Mesendoderm (in vitro differentiated cells): Measurements from ENCODE around the gene MUC20.
"Not testable (repeated sequence)": the region's sequence is repeated elsewhere in the genome, so short reads cannot be mapped to it uniquely, and the experiment has no call there.

ENCODE experiments used
- DNase-seq: peaks from one replicate; pipeline ENCODE4 v3.0.0; 2013
- H2AK5ac ChIP-seq: 2 replicates; pipeline ENCODE4 v1.6.1; 2013; ENCODE audit warnings: low read length, inconsistent platforms
- H2BK120ac ChIP-seq: 2 replicates; pipeline ENCODE4 v1.6.1; 2013; ENCODE audit warnings: low read depth, mild to moderate bottlenecking, low read length, moderate library complexity, mixed read lengths
- H2BK15ac ChIP-seq: replicated peaks from 2 replicates; pipeline ENCODE4 v1.6.1; 2013; ENCODE audit warnings: low read depth, mild to moderate bottlenecking, moderate library complexity
- H2BK5ac ChIP-seq: 2 replicates; pipeline ENCODE4 v1.6.1; 2013; ENCODE audit warnings: low read length, inconsistent platforms
- H3K18ac ChIP-seq: 2 replicates; pipeline ENCODE4 v1.6.1; 2013; ENCODE audit warnings: mild to moderate bottlenecking, low read length, mixed read lengths
- H3K23ac ChIP-seq: one replicate; pipeline ENCODE4 v1.6.1; 2013; ENCODE audit warnings: low read length
- H3K27ac ChIP-seq: 2 replicates; pipeline ENCODE4 v1.5.1; 2013; ENCODE audit warnings: low read depth, mild to moderate bottlenecking, inconsistent platforms, low read length, moderate library complexity
- H3K27me3 ChIP-seq: 2 replicates; pipeline ENCODE4 v1.6.1; 2013; ENCODE audit warnings: low read length, control low read depth, mild to moderate bottlenecking, inconsistent platforms; ENCODE audit not compliant: insufficient read depth, poor library complexity
- H3K36me3 ChIP-seq: 2 replicates; pipeline ENCODE4 v1.6.1; 2013; ENCODE audit warnings: low read length, inconsistent platforms; ENCODE audit not compliant: control insufficient read depth, insufficient read depth
- H3K4ac ChIP-seq: one replicate; pipeline ENCODE4 v1.6.1; 2013; ENCODE audit warnings: low read depth, mild to moderate bottlenecking, low read length, moderate library complexity
- H3K4me1 ChIP-seq: 2 replicates; pipeline ENCODE4 v1.6.1; 2013; ENCODE audit warnings: low read depth, low read length, inconsistent platforms; ENCODE audit not compliant: control insufficient read depth
- H3K4me2 ChIP-seq: 2 replicates; pipeline ENCODE4 v1.6.1; 2013; ENCODE audit warnings: low read length
- H3K4me3 ChIP-seq: 2 replicates; pipeline ENCODE4 v1.5.1; 2013; ENCODE audit warnings: mild to moderate bottlenecking, low read length
- H3K56ac ChIP-seq: one replicate; pipeline ENCODE4 v1.6.1; 2013; ENCODE audit warnings: low read length
- H3K79me1 ChIP-seq: 2 replicates; pipeline ENCODE4 v1.6.1; 2013; ENCODE audit warnings: low read length, inconsistent platforms
- H3K79me2 ChIP-seq: 2 replicates; pipeline ENCODE4 v1.6.1; 2013; ENCODE audit warnings: mild to moderate bottlenecking, low read length; ENCODE audit not compliant: control insufficient read depth, insufficient read depth
- H3K9ac ChIP-seq: 2 replicates; pipeline ENCODE4 v1.6.1; 2013; ENCODE audit warnings: low read length, inconsistent platforms
- H4K5ac ChIP-seq: one replicate; pipeline ENCODE4 v1.6.1; 2013; ENCODE audit warnings: low read length
- H4K8ac ChIP-seq: one replicate; pipeline ENCODE4 v1.6.1; 2013; ENCODE audit warnings: low read depth, mild to moderate bottlenecking, control low read depth, low read length, moderate library complexity
- WGBS: extraction: QIAGEN DNeasy Blood & Tissue Kit; methylation state at CpG from one replicate; pipeline ENCODE4 v1.1.7; 2013; ENCODE audit warnings: low lambda C conversion rate, missing lambda C conversion rate; ENCODE audit not compliant: insufficient coverage; ENCODE audit errors: extremely low coverage; 5-methylcytosine and 5-hydroxymethylcytosine counted together

MUC20 gene

DNA sequence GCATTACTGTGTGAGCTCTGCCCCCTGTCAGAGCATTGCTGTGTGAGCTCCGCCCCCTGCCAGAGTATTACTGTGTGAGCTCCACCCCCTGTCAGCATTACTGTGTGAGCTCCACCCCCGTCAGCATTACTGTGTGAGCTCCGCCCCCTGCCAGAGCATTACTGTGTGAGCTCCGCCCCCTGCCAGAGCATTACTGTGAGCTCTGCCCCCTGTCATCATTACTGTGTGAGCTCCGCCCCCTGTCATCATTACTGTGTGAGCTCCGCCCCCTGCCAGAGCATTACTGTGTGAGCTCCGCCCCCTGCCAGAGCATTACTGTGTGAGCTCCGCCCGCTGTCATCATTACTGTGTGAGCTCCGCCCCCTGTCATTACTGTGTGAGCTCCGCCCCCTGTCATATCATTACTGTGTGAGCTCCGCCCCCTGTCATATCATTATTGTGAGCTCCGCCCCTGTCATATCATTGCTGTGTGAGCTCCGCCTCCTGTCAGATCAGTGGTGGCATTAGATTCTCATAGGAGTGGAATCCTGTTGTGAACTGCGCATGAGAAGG, 33.5 kb upstream of the MUC20 start:
- not testable (repeated sequence) for H3K27ac ChIP-seq, H3K4ac ChIP-seq, H4K8ac ChIP-seq, H2BK5ac ChIP-seq, H3K27me3 ChIP-seq, H3K23ac ChIP-seq, H3K56ac ChIP-seq, H3K79me2 ChIP-seq, H3K4me1 ChIP-seq, H3K36me3 ChIP-seq, H2BK15ac ChIP-seq, H3K4me2 ChIP-seq, H3K18ac ChIP-seq, H2BK120ac ChIP-seq, H3K4me3 ChIP-seq, H3K79me1 ChIP-seq, H4K5ac ChIP-seq, H3K9ac ChIP-seq, H2AK5ac ChIP-seq
- peak; percentile 61 for DNase-seq
- WGBS, result no CpG with 5 or more reads among the region's 15 CpGs

DNA sequence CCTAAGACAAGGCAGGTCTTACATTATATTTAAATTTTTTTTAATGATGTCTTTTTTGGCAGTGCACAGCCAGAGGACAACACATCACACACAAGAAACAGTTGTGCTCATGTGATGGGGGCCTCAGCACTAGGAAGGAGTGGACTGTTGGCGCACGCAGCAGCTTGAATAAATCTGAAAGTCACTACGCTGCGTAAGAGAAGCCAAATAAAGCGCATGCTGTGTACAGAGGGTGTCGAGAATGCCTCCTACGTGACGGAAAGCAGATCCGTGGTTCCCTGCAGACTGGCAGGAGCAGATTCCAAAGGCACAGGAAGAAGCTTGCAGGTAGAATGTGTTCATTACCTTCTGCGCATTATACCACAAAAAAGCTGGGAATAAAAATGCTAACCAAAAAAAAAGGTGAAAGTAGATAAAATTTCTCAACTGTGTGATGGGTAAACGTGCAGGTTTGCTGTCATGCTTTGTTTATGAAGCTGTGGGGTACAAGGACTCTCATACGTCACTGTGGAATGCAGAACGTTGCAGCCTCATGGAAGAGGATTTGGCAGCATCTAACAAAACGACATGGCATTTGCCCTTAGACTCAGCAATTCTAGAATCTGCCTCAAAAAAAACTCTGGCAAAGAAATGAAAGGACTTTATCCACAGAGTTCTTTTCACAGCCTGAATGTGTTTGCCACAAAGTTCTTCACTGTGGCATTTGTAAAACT, 32.2 kb upstream of the MUC20 start:
- H3K4ac ChIP-seq, H2BK5ac ChIP-seq, H3K4me3 ChIP-seq, H3K56ac ChIP-seq, H3K27me3 ChIP-seq, H4K5ac ChIP-seq, H3K18ac ChIP-seq, H3K36me3 ChIP-seq, H2BK15ac ChIP-seq, H4K8ac ChIP-seq, H3K27ac ChIP-seq, H3K9ac ChIP-seq, H3K4me2 ChIP-seq, H3K79me2 ChIP-seq, DNase-seq, H2BK120ac ChIP-seq, H3K23ac ChIP-seq, H2AK5ac ChIP-seq, H3K4me1 ChIP-seq, H3K79me1 ChIP-seq: not testable (repeated sequence)
- WGBS, result no CpG with 5 or more reads among the region's 14 CpGs

DNA sequence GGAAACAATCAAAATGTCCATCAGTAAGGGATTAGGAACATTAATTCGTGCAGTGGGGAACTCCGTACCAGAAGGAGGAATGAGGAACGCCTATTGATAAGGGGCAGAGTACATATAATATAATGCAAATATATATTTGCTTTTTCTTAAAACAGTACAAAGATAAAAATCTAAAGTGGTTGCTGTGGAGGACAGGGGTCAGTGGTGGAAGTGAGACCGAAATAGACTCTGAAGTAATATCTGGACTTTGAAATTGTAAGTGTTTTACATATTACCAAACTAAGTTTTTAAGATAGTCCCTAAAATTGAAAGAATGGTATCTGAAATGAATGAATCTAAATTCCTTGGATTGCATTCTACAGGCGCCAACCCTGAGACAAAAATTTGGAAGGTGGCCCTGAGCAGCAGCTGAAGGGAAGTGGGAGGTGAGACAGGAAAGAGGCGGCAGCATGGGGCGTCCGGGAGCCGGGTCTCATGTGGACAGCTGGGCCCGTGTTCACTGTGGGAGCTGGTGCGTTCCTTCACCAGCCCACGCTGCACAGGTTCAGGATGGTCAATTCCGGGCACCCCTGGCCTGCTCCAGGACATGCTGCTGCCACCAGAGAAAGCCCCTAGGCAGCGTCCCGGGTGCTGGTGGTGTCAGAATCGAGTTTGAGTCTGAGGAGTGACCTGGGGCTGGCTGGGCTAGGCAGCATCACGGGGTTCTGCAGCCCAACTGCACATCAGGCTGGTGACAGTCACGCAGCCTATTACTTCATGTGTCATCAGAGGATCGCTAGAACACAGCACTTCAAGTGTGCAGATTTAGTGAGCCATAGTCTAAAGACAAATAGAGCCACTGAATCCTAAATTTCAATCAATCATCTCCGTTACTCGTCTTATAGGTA, 31.4 kb upstream of the MUC20 start:
- not testable (repeated sequence) for H3K4me3 ChIP-seq, H3K79me1 ChIP-seq, H3K4me2 ChIP-seq, H3K4ac ChIP-seq, H2BK15ac ChIP-seq, H3K18ac ChIP-seq, H3K36me3 ChIP-seq, H3K27me3 ChIP-seq, H2BK5ac ChIP-seq, H3K9ac ChIP-seq, H2BK120ac ChIP-seq, H3K56ac ChIP-seq, H3K4me1 ChIP-seq, H3K79me2 ChIP-seq, H3K23ac ChIP-seq, H4K8ac ChIP-seq, DNase-seq, H4K5ac ChIP-seq, H3K27ac ChIP-seq, H2AK5ac ChIP-seq
- WGBS, result no CpG with 5 or more reads among the region's 21 CpGs

DNA sequence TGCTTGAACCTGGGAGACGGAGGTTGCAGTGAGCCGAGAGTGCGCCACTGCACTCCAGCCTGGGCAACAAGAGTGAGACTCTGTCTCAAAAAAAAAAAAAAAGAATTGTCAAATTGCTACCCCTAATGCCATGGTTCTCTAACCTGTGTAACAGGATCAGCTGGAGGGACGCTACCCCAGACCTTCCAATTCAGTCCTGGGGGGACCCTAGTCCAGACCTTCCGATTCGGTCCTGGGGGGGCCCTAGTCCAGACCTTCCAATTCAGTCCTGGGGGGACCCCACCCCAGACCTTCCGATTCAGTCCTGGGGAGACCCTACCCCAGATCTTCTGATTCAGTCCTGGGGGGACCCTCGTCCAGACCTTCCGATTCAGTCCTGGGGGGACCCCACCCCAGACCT, 29.8 kb upstream of the MUC20 start:
- H2AK5ac ChIP-seq, result no peak overlapping the region
- no peak overlapping the region for H3K23ac ChIP-seq
- H3K4me3 ChIP-seq, result no peak overlapping the region
- H2BK120ac ChIP-seq, result no peak overlapping the region
- H3K18ac ChIP-seq, result no peak overlapping the region
- no peak for DNase-seq
- peaks cover 1% of the 10 kb centered on the region for H3K36me3 ChIP-seq
- H3K9ac ChIP-seq, result no peak overlapping the region
- no peak overlapping the region for H4K5ac ChIP-seq
- H3K4me2 ChIP-seq, result no peak overlapping the region
- no peaks in the 10 kb centered on the region for H3K27me3 ChIP-seq
- WGBS, result no CpG with 5 or more reads among the region's 9 CpGs
- H4K8ac ChIP-seq, result no peak overlapping the region
- no peak overlapping the region for H2BK15ac ChIP-seq
- no peaks in the 10 kb centered on the region for H3K79me1 ChIP-seq
- H3K4me1 ChIP-seq, result no peaks in the 10 kb centered on the region
- H2BK5ac ChIP-seq, result no peak overlapping the region
- no peak overlapping the region for H3K27ac ChIP-seq
- H3K79me2 ChIP-seq, result no peaks in the 10 kb centered on the region
- H3K56ac ChIP-seq, result no peak overlapping the region
- no peak overlapping the region for H3K4ac ChIP-seq

DNA sequence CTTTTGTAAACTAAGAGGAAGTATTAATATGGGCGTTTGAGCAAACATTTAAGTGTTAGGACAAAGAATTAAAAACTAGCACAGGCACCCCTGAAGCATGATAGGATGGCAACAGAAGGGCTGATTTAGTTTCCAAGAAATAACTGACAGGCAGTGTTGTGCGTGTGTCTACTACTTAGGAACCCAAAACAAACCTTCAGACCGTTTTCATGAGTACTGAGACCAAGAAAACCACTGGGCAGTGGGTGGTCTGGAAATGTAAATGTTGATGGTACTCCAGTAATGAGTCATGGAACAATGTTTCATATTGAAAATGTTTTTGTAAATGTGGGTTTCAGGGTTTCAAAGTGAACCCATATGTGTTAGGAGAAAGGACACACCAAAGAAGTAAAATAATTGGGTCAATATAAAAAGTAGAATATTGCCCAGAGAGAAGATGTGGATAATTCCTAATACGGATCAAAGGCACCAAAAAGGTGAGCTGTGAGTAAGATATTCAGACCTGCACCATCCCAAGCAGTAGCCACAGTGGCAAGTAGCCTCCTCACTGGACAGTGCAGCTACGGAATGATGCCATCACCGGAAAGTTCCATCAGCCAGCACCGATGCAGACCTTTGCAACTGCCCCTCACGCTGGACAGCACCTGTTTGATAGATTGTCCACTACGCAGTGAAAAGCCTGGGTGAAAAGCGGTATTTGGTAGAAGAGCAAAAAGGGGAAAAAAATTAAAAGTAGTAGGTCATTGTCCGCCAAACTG, 29.0 kb upstream of the MUC20 start:
- no CpG with 5 or more reads among the region's 11 CpGs for WGBS
- not testable (repeated sequence) for H3K4me3 ChIP-seq, H2BK120ac ChIP-seq, H3K56ac ChIP-seq, H2BK5ac ChIP-seq, H3K4me1 ChIP-seq, H3K36me3 ChIP-seq, DNase-seq, H3K9ac ChIP-seq, H3K18ac ChIP-seq, H3K4me2 ChIP-seq, H4K8ac ChIP-seq, H3K79me2 ChIP-seq, H3K23ac ChIP-seq, H3K27ac ChIP-seq, H2AK5ac ChIP-seq, H2BK15ac ChIP-seq, H3K79me1 ChIP-seq, H3K4ac ChIP-seq, H3K27me3 ChIP-seq, H4K5ac ChIP-seq
